H1 (cell line): Measurements from ENCODE around the gene ARID1B.

ENCODE experiments used
- CBX5 ChIP-seq: fragments of 300-800, 300-1000 bp; sonication (generic); IDR thresholded peaks from 2 replicates; pipeline ENCODE4 v1.7.1; 2016; ENCODE audit warnings: antibody characterized with exemption, low read length, low read depth
- CEBPB ChIP-seq: IDR thresholded peaks from 2 replicates; pipeline ENCODE4 v1.6.1; 2012; ENCODE audit warnings: low read depth, low read length
- CHD2 ChIP-seq: IDR thresholded peaks from 2 replicates; pipeline ENCODE4 v1.6.1; 2012; ENCODE audit warnings: low read length, improper control_type of control experiment
- EGR1 ChIP-seq: IDR thresholded peaks from 2 replicates; pipeline ENCODE4 v1.6.1; 2011; ENCODE audit warnings: low read depth, low read length, borderline replicate concordance
- HDAC2 ChIP-seq, 2 experiments: fragments of 300-600 bp in 1 of 2; sonication (generic) in 1 of 2; IDR thresholded peaks; 2 replicates each; pipeline ENCODE4 v1.6.1; 2011 to 2012; ENCODE audit warnings: low read depth in 2 of 2, low read length in 2 of 2, mild to moderate bottlenecking in 2 of 2, moderate library complexity in 2 of 2, borderline replicate concordance in 1 of 2, inconsistent platforms in 1 of 2
- POLR2A ChIP-seq, 2 experiments: IDR thresholded peaks; 1 replicate in 1 of 2; 2 replicates in 1 of 2; pipeline ENCODE4 v1.6.1; 2011; ENCODE audit warnings: low read depth in 2 of 2, low read length in 2 of 2, mild to moderate bottlenecking in 2 of 2; ENCODE audit errors: control extremely low read depth in 1 of 2
- RAD21 ChIP-seq, 2 experiments: IDR thresholded peaks in 1 of 2; conservative IDR thresholded peaks in 1 of 2; 2 replicates each; pipeline ENCODE4 v1.6.1; 2011; ENCODE audit warnings: low read depth in 2 of 2, low read length in 2 of 2, improper control_type of control experiment in 1 of 2, inconsistent platforms in 1 of 2, mild to moderate bottlenecking in 1 of 2, moderate library complexity in 1 of 2
- TAF1 ChIP-seq: IDR thresholded peaks from 2 replicates; pipeline ENCODE4 v1.6.1; 2011; ENCODE audit warnings: mild to moderate bottlenecking, low read depth, low read length
- ZNF274 ChIP-seq: IDR thresholded peaks from 2 replicates; pipeline ENCODE4 v1.7.0; 2012; ENCODE audit warnings: low read length, borderline replicate concordance; ENCODE audit errors: extremely low read depth
- TF ChIP-seq, protein P1 (sequence below), 3 experiments: IDR thresholded peaks; 1 replicate in 2 of 3; 2 replicates in 1 of 3; pipeline versions ENCODE4 v1.5.1 to v1.6.1; 2011; ENCODE audit warnings: low read length in 3 of 3, mild to moderate bottlenecking in 3 of 3, inconsistent platforms in 2 of 3, low read depth in 1 of 3, moderate library complexity in 1 of 3; ENCODE audit not compliant: insufficient read depth in 1 of 3; ENCODE audit errors: control extremely low read depth in 1 of 3
- TF ChIP-seq, protein P2 (sequence below): IDR thresholded peaks from 2 replicates; pipeline ENCODE4 v1.6.1; 2012; ENCODE audit warnings: inconsistent platforms

DNA sequence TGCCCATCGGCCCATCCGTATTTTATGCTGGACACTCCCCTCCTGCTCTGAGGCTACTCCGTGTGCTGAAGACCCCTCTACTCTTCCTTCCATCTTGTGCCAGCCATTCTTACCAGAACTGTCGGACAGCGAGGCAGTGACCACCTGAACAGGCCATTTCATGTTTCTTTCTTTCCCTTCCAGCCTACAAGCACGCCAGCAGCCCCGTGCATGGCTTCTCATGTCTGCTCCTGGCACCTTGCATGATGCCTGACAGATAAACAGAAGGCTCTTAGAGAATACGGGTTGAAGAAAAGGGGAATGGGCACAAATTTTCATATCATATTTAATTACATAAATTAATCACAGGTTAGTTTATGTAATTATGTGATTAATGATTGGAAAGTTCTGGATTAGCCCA is 95.7 kb downstream of the ARID1B start:
- TF ChIP-seq, protein P1, sequence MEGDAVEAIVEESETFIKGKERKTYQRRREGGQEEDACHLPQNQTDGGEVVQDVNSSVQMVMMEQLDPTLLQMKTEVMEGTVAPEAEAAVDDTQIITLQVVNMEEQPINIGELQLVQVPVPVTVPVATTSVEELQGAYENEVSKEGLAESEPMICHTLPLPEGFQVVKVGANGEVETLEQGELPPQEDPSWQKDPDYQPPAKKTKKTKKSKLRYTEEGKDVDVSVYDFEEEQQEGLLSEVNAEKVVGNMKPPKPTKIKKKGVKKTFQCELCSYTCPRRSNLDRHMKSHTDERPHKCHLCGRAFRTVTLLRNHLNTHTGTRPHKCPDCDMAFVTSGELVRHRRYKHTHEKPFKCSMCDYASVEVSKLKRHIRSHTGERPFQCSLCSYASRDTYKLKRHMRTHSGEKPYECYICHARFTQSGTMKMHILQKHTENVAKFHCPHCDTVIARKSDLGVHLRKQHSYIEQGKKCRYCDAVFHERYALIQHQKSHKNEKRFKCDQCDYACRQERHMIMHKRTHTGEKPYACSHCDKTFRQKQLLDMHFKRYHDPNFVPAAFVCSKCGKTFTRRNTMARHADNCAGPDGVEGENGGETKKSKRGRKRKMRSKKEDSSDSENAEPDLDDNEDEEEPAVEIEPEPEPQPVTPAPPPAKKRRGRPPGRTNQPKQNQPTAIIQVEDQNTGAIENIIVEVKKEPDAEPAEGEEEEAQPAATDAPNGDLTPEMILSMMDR (IDR thresholded peaks at IDR 0.05; ENCODE audit: control extremely low read depth in 1 of 3, insufficient read depth in 1 of 3, low read depth in 1 of 3, low read length in 3 of 3) = no peak
- TF ChIP-seq CHD2 (no peak), CBX5 (no peak), TAF1 (no peak), ZNF274 (no peak), HDAC2 (IDR thresholded peaks at IDR 0.05; ENCODE audit: borderline replicate concordance in 1 of 2, low read depth in 2 of 2, low read length in 2 of 2) (no peak), CEBPB (no peak), RAD21 (IDR thresholded peaks at IDR 0.05 in 1 of 2, conservative IDR thresholded peaks at IDR 0.05 in 1 of 2; ENCODE audit: low read depth in 2 of 2, low read length in 2 of 2) (no peak), EGR1 (no peak), POLR2A (IDR thresholded peaks at IDR 0.05; ENCODE audit: control extremely low read depth in 1 of 2, low read depth in 2 of 2, low read length in 2 of 2) (no peak)
- TF ChIP-seq, protein P2, sequence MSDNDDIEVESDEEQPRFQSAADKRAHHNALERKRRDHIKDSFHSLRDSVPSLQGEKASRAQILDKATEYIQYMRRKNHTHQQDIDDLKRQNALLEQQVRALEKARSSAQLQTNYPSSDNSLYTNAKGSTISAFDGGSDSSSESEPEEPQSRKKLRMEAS = no peak
